Cerebellar cortex (tissue), 1 donor: Measurements from ENCODE around the gene SPATS1.

Source experiments
- DNase-seq: peaks from one replicate; pipeline ENCODE4 v3.0.0-alpha.2; 2015; ENCODE audit warnings: low spot score

SPATS1 gene, protein sequence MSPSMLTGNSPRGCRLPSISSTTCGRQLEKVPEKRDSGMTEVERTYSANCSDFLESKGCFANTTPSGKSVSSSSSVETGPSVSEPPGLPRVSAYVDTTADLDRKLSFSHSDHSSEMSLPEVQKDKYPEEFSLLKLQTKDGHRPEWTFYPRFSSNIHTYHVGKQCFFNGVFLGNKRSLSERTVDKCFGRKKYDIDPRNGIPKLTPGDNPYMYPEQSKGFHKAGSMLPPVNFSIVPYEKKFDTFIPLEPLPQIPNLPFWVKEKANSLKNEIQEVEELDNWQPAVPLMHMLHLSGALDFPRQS

GRCh38 chr6:44342489-44342888 is at the start of gene SPATS1:
Gene SPATS1, plus strand, starts transcription at chr6:44342650. Its CDS starts 446 bp downstream, at chr6:44343096.
- no peak for DNase-seq

- DNase-seq: peak; percentile 76
Observed at GRCh38 chr6:44292661-44293365, 49.6 kb upstream of the SPATS1 start.

DNA sequence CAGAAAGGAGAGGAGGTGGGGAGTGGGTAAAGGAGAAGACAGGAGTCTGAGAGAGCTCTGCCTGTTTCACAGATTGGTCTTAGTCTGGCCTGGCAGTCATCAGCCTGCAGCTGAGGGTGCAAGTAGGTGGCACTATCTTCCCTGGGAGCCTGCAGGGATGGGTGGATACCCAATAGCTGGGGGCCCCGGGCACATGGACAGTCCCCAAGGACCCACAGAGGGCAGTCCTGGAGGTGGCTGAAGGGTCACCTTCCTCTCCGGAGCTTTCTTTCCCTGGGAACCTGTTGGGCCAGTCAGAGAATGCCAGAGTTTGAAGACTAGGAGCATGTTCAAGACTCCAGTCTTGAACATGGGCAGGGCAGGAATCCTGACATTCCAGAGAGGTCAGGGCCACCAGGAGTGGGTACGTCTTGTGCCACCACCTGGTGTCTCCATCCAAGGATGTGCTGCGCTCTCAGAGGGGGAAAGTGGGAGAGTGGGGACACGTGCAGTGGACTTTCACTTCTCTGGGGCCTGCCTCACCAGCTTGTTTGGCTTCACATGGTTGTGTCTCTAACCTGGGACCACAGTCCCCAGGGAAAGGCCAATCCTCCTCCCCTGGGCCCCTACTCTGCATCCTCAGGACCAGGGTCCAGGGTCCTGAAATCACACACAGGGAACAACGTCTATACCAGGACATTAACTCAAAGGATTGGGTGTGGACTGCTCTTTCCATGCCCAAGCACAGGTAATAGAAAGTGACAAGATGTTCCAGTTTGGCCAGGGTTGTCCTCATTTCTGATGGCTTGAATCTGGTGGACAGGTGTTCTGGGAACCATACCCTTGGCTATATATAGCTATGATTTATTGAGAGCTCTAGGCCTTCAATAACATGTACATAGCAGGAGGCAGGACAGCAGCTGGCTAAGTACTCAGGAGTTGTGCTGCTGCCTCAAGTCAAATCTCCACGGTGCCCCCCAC is 47.3 kb upstream of the SPATS1 start:
- DNase-seq: peak; percentile 58

GRCh38 chr6:44297063-44298038 is 45.1 kb upstream of the SPATS1 start:
- peak; percentile 61 for DNase-seq

- DNase-seq: no peak
Observed at GRCh38 chr6:44298055-44298803, 44.2 kb upstream of the SPATS1 start.

DNA sequence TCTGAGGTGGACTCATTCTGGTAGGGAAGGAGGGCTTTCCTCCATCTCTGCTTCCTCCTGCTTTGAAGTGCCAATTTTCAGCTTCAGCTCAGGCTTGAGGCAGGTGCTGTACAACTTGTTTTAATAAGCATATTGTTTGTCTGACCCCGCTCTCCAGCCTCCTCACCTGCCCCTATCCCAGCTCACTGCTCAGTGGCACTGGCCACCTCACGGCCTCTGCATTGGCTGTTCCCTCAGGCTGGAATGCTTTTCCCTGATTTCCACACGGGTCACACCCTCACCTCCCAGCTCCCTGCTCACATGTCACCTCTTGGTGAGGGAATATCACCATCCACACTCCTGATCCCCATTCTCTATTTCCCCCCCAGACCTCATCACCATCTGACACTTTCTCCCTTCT is 43.6 kb upstream of the SPATS1 start:
- DNase-seq: no peak

GRCh38 chr6:44300292-44300823 is 42.1 kb upstream of the SPATS1 start:
- no peak for DNase-seq

- no peak for DNase-seq
Observed at GRCh38 chr6:44301106-44301505, 41.3 kb upstream of the SPATS1 start.

DNA sequence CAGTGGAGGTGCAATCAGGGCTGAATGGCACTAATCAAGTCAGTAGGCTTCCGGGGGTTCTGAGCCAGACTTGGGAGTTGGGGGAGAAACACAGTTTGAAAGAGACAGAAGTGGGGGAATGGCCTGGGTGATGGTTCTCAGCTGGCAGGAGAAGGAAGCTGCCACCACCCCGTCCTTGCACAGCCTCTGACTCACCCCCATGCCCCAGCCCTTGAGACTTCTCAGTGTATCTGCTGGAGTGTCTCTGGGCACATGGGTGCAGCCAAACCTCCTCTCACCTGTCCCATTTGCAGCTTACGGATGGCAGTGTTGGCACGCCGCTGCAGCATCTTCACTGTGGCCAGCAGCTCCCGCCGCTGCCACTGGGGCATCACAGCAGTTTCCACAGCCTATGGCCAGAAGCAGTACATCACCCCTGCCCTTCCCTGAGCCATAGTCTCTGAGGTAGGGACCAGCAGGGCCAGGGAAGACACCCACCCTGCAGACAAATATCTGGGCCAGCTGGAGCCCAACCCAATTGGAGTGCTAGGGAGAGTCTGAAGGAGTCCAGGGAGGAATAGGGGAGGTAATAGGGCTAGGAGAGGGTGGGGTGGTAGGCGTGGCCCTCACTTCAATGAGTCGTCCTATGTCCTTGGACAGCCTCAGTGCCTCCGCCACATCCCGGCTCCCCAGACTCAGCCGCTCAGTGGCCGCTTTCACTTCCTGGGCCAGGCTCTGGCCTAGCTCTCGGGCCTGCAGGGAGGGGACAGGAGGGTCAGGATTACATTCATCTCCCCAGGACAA is 40.5 kb upstream of the SPATS1 start:
- no peak for DNase-seq

DNA sequence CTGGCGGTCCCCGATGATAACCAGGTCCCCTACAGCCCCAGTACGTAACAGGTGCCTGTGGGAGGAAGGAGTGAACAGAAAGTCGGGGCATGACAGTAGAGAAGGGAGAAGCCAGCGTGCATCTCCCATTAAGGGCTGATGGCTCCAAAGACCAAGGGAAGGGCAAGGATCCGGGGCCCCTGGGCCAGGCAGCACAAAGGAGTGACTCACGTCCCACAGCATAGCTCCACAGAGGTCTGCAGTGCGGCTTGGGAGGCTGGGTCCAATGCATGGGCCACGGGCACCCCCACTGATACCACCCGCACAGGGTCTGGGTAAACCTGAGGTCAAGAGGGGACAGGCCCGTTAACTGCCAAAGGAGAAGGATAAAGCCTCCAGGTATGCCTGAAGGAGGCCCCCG is 39.6 kb upstream of the SPATS1 start:
- DNase-seq: no peak

DNA sequence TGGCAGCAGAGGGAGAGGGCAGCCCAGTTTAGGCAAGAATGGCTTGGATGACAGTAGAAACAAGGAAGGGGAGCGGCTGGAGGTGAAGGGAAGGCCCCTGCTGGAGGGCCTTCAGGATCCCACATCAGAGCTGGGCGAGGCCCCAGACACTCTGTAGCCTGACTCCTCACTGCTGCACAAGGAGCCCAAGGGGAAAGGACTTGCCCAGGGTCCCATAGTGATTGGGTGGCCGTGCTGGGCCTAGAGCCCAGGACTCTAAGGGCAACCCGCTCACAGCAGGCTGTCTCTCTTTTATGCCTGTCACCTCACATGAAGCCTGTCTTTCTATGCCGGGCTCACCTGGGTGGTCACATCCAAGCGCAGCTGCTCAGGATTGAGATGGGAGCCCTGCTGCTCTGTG is 38.6 kb upstream of the SPATS1 start:
- no peak for DNase-seq

- peak; percentile 74 for DNase-seq
Observed at GRCh38 chr6:44304282-44305199, 37.9 kb upstream of the SPATS1 start.

- DNase-seq: no peak
Observed at GRCh38 chr6:44305200-44305725, 37.2 kb upstream of the SPATS1 start.

- no peak for DNase-seq
Observed at GRCh38 chr6:44306710-44307109, 35.7 kb upstream of the SPATS1 start.

GRCh38 chr6:44307217-44307616 is 35.2 kb upstream of the SPATS1 start:
- no peak for DNase-seq

- no peak for DNase-seq
Observed at GRCh38 chr6:44309092-44309491, 33.4 kb upstream of the SPATS1 start.

DNA sequence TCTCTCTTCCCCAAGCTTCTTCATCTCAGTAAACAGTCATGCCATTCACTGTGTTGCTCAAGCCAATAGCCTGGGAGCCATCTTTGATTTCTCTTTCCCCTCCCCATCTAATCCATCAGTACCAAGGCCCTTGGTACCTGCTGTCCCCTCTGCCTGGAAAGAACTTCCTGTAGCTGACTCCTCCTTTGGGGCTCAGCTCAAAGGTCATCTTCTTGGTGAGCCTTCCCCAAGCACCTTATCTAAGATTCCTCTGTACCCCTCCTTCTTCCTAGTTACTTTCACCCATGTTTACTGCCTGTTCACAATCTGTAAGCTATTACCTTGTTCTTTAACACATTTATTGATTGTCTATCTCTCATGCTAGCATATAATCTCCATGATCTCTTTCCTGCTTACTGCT is 32.8 kb upstream of the SPATS1 start:
- DNase-seq: no peak

DNA sequence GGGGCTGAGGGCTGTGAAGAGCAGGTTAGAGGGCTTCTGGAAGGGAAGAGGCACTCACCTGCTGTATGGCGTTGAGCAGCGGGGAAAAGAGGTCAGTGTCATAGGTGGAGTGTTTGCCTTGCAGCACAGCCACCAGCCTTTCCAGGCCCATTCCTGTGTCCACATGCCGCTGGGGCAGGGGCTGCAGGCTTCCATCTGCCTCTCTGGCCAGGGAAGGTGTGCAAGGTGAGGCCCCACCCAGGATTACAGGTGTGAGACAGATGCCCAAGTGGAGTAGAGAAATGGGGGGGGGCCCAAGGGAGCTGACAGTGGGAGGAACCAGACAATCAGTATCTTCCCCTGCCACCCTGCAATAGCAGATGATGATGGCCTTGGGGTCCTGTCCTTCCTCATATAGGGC is 32.2 kb upstream of the SPATS1 start:
- DNase-seq: no peak
